PC-9 (cell line): ENCODE measurements around the gene CLCA4.

Experiments used
- EZH2 ChIP-seq: fragments of 200-600 bp; sonication (generic); IDR thresholded peaks from 2 replicates; pipeline ENCODE4 v1.8.0; 2017; ENCODE audit warnings: antibody characterized with exemption, low read depth
- TF ChIP-seq, protein P1 (sequence below): fragments of 200-600 bp; sonication (generic); conservative IDR thresholded peaks from 2 replicates; pipeline ENCODE4 v1.6.1; 2017; ENCODE audit warnings: mixed run types, antibody characterized with exemption, mild to moderate bottlenecking, moderate library complexity

DNA sequence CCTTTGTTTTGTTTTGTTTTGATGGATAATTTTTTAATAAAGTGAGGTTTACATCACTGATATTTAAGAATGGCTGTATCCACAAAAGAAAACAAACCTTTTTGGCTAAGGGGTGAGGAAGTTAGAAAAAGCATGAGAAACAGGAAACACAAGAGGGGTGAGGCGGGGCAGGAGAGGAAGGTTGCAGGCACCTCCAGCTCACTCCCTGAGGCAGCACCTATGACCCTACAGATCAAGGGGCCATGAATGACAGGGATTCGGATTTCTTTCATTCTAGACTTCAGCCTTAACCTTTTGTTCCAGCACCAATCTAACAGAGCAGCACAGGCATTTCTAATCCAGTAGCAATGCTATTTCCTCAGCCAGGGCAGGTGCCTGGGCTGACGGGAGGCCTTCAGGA lies 4.4 kb downstream of the CLCA4 start:
- TF ChIP-seq, protein P1, sequence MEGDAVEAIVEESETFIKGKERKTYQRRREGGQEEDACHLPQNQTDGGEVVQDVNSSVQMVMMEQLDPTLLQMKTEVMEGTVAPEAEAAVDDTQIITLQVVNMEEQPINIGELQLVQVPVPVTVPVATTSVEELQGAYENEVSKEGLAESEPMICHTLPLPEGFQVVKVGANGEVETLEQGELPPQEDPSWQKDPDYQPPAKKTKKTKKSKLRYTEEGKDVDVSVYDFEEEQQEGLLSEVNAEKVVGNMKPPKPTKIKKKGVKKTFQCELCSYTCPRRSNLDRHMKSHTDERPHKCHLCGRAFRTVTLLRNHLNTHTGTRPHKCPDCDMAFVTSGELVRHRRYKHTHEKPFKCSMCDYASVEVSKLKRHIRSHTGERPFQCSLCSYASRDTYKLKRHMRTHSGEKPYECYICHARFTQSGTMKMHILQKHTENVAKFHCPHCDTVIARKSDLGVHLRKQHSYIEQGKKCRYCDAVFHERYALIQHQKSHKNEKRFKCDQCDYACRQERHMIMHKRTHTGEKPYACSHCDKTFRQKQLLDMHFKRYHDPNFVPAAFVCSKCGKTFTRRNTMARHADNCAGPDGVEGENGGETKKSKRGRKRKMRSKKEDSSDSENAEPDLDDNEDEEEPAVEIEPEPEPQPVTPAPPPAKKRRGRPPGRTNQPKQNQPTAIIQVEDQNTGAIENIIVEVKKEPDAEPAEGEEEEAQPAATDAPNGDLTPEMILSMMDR: no peak
- TF ChIP-seq EZH2: no peak
